Measurements from ENCODE around the gene SEC11A. TPM values are rescaled to one million over a fixed set of nuclear protein-coding genes. Genes with fewer than 3 reads are reported as not detected.

Gene SEC11A
- total RNA-seq: 296 and 301 TPM in 2 replicates

DNA sequence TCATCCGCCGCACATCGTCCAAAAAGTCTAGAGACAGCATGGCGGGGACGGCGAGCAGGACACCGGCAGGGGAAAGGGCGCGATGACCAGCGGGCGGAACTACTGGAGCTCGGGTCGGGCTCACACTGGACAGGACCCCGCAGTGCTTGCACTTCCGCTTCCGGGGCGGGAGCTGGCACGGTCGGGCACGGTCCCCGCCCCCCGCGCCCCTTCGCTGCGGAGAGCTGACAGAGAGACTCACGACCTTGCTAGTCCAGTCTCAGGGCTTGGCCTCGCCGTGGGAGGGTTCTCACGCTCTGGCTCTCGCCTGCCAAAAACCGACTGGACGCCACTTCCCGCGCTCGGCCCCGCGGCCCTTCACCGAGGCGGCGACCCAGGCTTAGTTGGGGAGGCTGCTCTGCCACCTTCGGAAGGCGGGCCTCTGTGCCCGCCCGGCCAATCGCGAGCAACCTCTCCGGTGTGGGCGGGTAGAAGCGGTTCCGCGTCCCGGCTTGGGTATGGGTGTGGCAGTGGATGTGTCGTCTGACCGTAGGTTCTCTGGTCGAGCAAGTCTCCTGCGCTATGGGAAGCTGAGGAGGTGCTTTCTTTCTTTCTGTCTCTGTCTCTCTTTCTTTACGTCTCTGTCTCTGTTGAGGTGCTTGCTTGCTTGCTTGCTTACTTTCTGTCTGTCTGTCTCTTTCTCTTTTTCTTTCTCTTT is at the start of gene SEC11A:
SEC11A (minus strand) TSS at position 104 of the 697 bp plus-strand sequence; CDS start at position 40, 64 bp downstream.

DNA sequence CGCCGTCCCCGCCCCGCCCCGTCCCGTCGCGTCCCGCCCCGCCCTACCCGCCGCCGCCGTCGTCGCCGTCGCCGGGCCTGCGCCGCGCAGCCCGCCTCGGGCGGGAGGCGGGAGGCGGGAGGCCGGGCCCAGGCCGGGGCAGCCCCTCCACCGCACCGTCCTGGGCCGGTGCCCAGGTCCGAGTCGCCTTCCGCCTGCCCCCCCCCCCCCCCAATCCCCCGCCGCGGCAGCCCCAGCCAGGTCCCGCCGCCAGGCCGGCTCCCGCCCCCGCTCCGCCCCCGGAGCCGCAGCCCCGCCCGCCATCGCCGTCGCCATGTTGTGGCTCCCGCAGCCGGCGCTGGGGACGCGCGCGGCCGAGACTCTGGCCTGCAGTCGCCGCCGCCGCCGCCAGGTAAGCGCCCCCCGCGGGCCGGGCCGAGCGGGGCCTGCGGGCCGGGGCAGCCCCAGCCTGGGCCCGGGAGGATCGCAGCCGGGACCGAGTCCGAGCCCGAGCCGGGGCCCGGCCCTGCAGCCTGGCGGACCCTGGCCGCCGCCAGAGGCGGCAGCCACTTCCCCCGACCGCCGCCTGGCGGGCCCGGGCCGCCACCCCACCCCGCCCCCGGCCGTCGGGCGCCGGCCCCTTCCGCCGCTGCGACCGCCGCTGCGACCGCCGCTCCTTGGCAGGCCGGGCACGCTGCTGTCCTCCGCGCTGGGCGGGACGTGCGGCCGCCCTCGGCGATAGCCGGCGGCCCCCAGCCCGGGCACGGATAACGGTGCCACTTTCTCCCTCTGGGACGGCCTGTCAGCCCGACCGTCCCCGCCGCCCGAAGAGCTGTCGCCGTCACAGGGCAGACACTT is 32.6 kb upstream of the SEC11A start, which contains the start of gene ZNF592:
ZNF592 (plus strand) TSS at position 319 of the 837 bp plus-strand sequence. CDS start 34,084 bp downstream, outside the sequence.

GRCh38 chr15:84658080-84658787 is 57.7 kb downstream of the SEC11A start, which contains the start of gene NMB:
TSS of gene NMB (minus strand) at chr15:84658199. CDS start at chr15:84658152, 47 bp downstream.

GRCh38 chr15:84653910-84654688 is 61.8 kb downstream of the SEC11A start, which contains the start of gene WDR73:
TSS of gene WDR73 (minus strand) at chr15:84654283. CDS start at chr15:84654274, 9 bp downstream.

Other genes starting within 250 kb of the SEC11A start
- gene ZSCAN2, start 115.1 kb downstream of the SEC11A start, total RNA-seq: 8.0 and 11.6 TPM in 2 replicates
- gene WDR73, start 61.9 kb downstream of the SEC11A start, total RNA-seq: 22.0 and 23.8 TPM in 2 replicates
- gene NMB, start 57.9 kb downstream of the SEC11A start, total RNA-seq: 1.8 and 2.4 TPM in 2 replicates
- gene ZNF592, start 32.5 kb upstream of the SEC11A start, total RNA-seq: 1.8 and 3.1 TPM in 2 replicates
- under 0.01 and 0.37 TPM in 2 replicates for gene ALPK3, start 101.2 kb upstream of the SEC11A start, total RNA-seq
- gene SLC28A1, start 168.5 kb upstream of the SEC11A start, total RNA-seq: not detected in 2 replicates